ENCODE measurements around the gene KCNH2. TPM values are rescaled to one million over a fixed set of nuclear protein-coding genes. Genes with fewer than 3 reads are reported as not detected.

Gene KCNH2
- total and polyA plus RNA-seq, 2 of the 13 experiments (the other 11 are each of a cell fraction or from before 2014, with no cell fraction given) = 0.09 to 0.11 TPM

DNA sequence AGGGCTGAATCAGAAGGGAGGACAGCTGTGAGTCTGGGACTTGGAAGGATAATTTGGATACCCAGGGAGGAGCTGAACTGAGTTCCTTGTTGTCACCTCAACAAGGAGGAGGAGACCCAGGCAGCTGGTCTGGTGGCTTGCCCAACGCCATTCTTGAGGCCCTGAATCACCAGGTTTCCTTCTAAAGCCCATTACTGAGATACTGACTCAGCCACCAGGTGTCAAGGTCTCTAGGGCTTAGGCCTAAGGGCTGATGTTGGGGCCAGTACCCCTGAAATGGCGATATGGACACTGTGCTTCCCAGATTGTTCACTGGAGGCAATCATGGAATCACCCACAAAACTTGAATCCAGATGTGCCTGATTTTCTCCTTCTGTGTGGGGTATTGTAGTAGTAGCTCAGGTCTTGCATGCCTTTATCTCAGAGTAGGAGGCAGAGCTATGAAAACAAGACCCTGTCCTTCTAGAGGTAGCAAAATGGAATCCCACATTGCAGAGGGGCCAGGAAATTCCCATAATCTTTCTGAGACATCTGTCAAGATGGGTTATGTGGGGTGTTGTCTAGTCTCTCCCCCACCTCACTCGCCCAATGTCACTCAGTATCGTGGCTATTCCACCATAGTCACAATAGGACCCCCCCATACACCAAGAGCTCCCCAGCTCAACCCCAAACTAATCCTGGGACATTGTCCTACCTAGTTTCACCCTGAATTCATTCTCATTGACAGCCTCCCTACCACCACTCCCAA lies 48.0 kb upstream of the KCNH2 start:
- H3K9ac ChIP-seq (ENCODE audit: insufficient read depth, low read depth, low read length) = no peak overlapping the region
- FAIRE-seq = no peak
- TF ChIP-seq MAFK (conservative IDR thresholded peaks at IDR 0.05 in 1 of 2, IDR thresholded peaks at IDR 0.05 in 1 of 2; ENCODE audit: low read length in 2 of 2) (peak in 1 of 2 experiments; percentile 18; a peak in 1 of 4 replicates), TBL1XR1 (IDR thresholded peaks at IDR 0.05; ENCODE audit: borderline replicate concordance, low read length, partially characterized antibody) (no peak)
- H3K27me3 ChIP-seq (ENCODE audit: control insufficient read depth in 1 of 2, insufficient read depth in 2 of 2, low read length in 2 of 2) = peaks cover 10 to 47% of the 10 kb centered on the region in 2 experiments; a peak in 4 of 5 replicates
- H3K4me2 ChIP-seq (ENCODE audit: low read depth, low read length) = no peak overlapping the region
- no peaks in the 10 kb centered on the region for H3K79me2 ChIP-seq (ENCODE audit: insufficient read depth, low read length)
- POLR2A ChIA-PET = interaction anchor here (0.8 kb wide), 1 partner anchor 36 kb away, joined by 6 read pairs; no protein-coding TSS in a partner anchor
- no TSS peak for BruUV-seq (replicated peaks)
- H3K4me3 ChIP-seq (replicated peaks in 1 of 3; ENCODE audit: insufficient read depth in 1 of 3, low read depth in 2 of 3, low read length in 3 of 3) = no peak overlapping the region
- in situ Hi-C loops (cut with HindIII; ENCODE audit: extremely low pct_ligation_motif_present, low pct_unique_long_range_greater_than_20kb) = no loop called here
- CTCF ChIA-PET (ENCODE audit: low intra/inter-chr PET ratio, low total read pairs) = no interaction called here
- H2AFZ ChIP-seq (ENCODE audit: low read length) = no peak overlapping the region
- no peaks in the 10 kb centered on the region for H3K36me3 ChIP-seq (replicated peaks in 1 of 2; ENCODE audit: control insufficient read depth in 1 of 2, insufficient read depth in 2 of 2, low read length in 2 of 2)
- 12% methylated on average over 4 of the region's 4 CpGs for WGBS (ENCODE audit: low lambda C conversion rate)
- no peak overlapping the region for H3K27ac ChIP-seq (ENCODE audit: extremely low read length, insufficient read depth, low read length)
- no peak for ATAC-seq
- intact Hi-C loops (cut with micrococcal nuclease; ENCODE audit: unreplicated experiment) = loop anchor here (10.0 kb wide), 1 partner anchor 1411 kb away; no protein-coding TSS in a partner anchor
- no peaks in the 10 kb centered on the region for H3K9me3 ChIP-seq (ENCODE audit: low read length)
- no peak for DNase-seq (ENCODE audit: low spot score)
- no peaks in the 10 kb centered on the region for H4K20me1 ChIP-seq (ENCODE audit: insufficient read depth, low read length)
- H3K4me1 ChIP-seq (ENCODE audit: insufficient read depth, low read length) = peaks cover 38% of the 10 kb centered on the region

- no peak for DNase-seq (ENCODE audit: low spot score)
- POLR2A ChIA-PET = interaction anchor here (0.7 kb wide), 1 partner anchor 14 kb away, joined by 3 read pairs; no protein-coding TSS in a partner anchor
These were observed 46.4 kb upstream of the KCNH2 start, which contains the start of gene ATG9B for GRCh38 chr7:151024435-151025056. ATG9B (minus strand) TSS chr7:151024494; CDS start chr7:151024423, 71 bp downstream.

More at GRCh38 chr7:151024435-151025056, 46.4 kb upstream of the KCNH2 start, which contains the start of gene ATG9B:
- H4K20me1 ChIP-seq (ENCODE audit: insufficient read depth, low read length) = no peaks in the 10 kb centered on the region
- FAIRE-seq (no peak), ATAC-seq (no peak)
- no TSS peak for BruUV-seq (replicated peaks)
- H3K36me3 ChIP-seq (replicated peaks in 1 of 2; ENCODE audit: control insufficient read depth in 1 of 2, insufficient read depth in 2 of 2, low read length in 2 of 2) = no peaks in the 10 kb centered on the region
- 9% methylated on average over 4 of the region's 4 CpGs for WGBS (ENCODE audit: low lambda C conversion rate)
- H3K4me3 ChIP-seq (replicated peaks in 1 of 3; ENCODE audit: insufficient read depth in 1 of 3, low read depth in 2 of 3, low read length in 3 of 3) = no peak within 1 kb of the TSS
- CTCF ChIA-PET (ENCODE audit: low intra/inter-chr PET ratio, low total read pairs) = no interaction called here
- H3K4me1 ChIP-seq (ENCODE audit: insufficient read depth, low read length) = peaks cover 46% of the 10 kb centered on the region
- H3K27ac ChIP-seq (ENCODE audit: extremely low read length, insufficient read depth, low read length) = no peak within 1 kb of the TSS
- TF ChIP-seq FOSL2 (CRISPR knock-in tag; IDR thresholded peaks at IDR 0.05) = peak; percentile 34; the same call in 1 of the 2 replicates
- TF ChIP-seq STAT5B (CRISPR knock-in tag; IDR thresholded peaks at IDR 0.05) = no peak
- no peak for TF ChIP-seq RBM39 (IDR thresholded peaks at IDR 0.05; ENCODE audit: low read depth, low read length, poor library complexity, severe bottlenecking)
- TF ChIP-seq FOXJ3 (CRISPR knock-in tag; IDR thresholded peaks at IDR 0.05; ENCODE audit: borderline replicate concordance) = no peak
- no peak within 1 kb of the TSS for H2AFZ ChIP-seq (ENCODE audit: low read length)
- H3K4me2 ChIP-seq (ENCODE audit: low read depth, low read length) = no peak within 1 kb of the TSS
- no peaks in the 10 kb centered on the region for H3K9me3 ChIP-seq (ENCODE audit: low read length)
- no peak within 1 kb of the TSS for H3K9ac ChIP-seq (ENCODE audit: insufficient read depth, low read depth, low read length)
- peaks cover 13 to 63% of the 10 kb centered on the region in 2 experiments for H3K27me3 ChIP-seq (ENCODE audit: control insufficient read depth in 1 of 2, insufficient read depth in 2 of 2, low read length in 2 of 2)
- intact Hi-C loops (cut with micrococcal nuclease; ENCODE audit: unreplicated experiment) = loop anchor here (10.0 kb wide), 1 partner anchor 1410 kb away; no protein-coding TSS in a partner anchor
- in situ Hi-C loops (cut with HindIII; ENCODE audit: extremely low pct_ligation_motif_present, low pct_unique_long_range_greater_than_20kb) = no loop called here
- no peaks in the 10 kb centered on the region for H3K79me2 ChIP-seq (ENCODE audit: insufficient read depth, low read length)

All from HepG2 (cell line).